SK-MEL-5 (cell line): ENCODE results near the gene TOPBP1. TPM values are rescaled to one million over a fixed set of nuclear protein-coding genes. Genes with fewer than 3 reads are reported as not detected.
"Not testable (repeated sequence)": the region's sequence is repeated elsewhere in the genome, so short reads cannot be mapped to it uniquely, and the experiment has no call there.

ENCODE experiments used
- DNase-seq: peaks from one replicate; pipeline ENCODE4 v3.0.0-alpha.2; 2016; ENCODE audit warnings: low read depth, low spot score
- in situ Hi-C: cut with HindIII; loops from 2 replicates; pipeline ENCODE4 v1.10.0; 2016; ENCODE audit warnings: low sequenced_read_pairs, high pct_unique_total_duplicates, low pct_unique_long_range_greater_than_20kb
- total RNA-seq: library from RNA; depleted of rRNA; stranded (reverse); fragments of >200 nt; shearing (Covaris generic); gene quantifications from 2 replicates; pipeline ENCODE4 v1.2.3, GENCODE V29; 2014

TOPBP1 gene
- total RNA-seq, 1 experiment from 2014 or later: 66.9 TPM

GRCh38 chr3:133676336-133677118 lies 14.8 kb upstream of the TOPBP1 start:
- in situ Hi-C loops: no loop called here

GRCh38 chr3:133675631-133676335 lies 14.0 kb upstream of the TOPBP1 start:
- DNase-seq: no peak
- in situ Hi-C loops: no loop called here

More at GRCh38 chr3:133676336-133677118, 14.8 kb upstream of the TOPBP1 start:
- no peak for DNase-seq

- in situ Hi-C loops: no loop called here
- no peak for DNase-seq
These were observed 12.7 kb upstream of the TOPBP1 start for GRCh38 chr3:133674290-133674919.

GRCh38 chr3:133673746-133674145 lies 12.0 kb upstream of the TOPBP1 start:
- in situ Hi-C loops: no loop called here
- DNase-seq: no peak

GRCh38 chr3:133672461-133672860 lies 10.7 kb upstream of the TOPBP1 start:
- in situ Hi-C loops: no loop called here
- DNase-seq: no peak

- DNase-seq: no peak
- in situ Hi-C loops: no loop called here
These were observed 8.8 kb upstream of the TOPBP1 start for GRCh38 chr3:133670525-133670995.

GRCh38 chr3:133669949-133670524 lies 8.3 kb upstream of the TOPBP1 start:
- in situ Hi-C loops: no loop called here
- DNase-seq: no peak

- no peak for DNase-seq
- in situ Hi-C loops: no loop called here
These were observed 5.4 kb upstream of the TOPBP1 start for GRCh38 chr3:133667118-133667517.

GRCh38 chr3:133665188-133665587 lies 3.4 kb upstream of the TOPBP1 start:
- DNase-seq, in situ Hi-C loops: not testable (repeated sequence)

- DNase-seq: peak; percentile 87
- in situ Hi-C loops: no loop called here
These were observed 2.0 kb upstream of the TOPBP1 start for GRCh38 chr3:133663569-133664313.

- DNase-seq: peak; percentile 54
- in situ Hi-C loops: no loop called here
These were observed 524 bp upstream of the TOPBP1 start for GRCh38 chr3:133662278-133662651.

- in situ Hi-C loops: no loop called here
- DNase-seq: no peak
These were observed 1.9 kb downstream of the TOPBP1 start for GRCh38 chr3:133659806-133660205.

GRCh38 chr3:133655731-133656515 lies 5.8 kb downstream of the TOPBP1 start:
- no peak for DNase-seq
- in situ Hi-C loops: no loop called here

- DNase-seq: no peak
- in situ Hi-C loops: no loop called here
These were observed 12.2 kb downstream of the TOPBP1 start for GRCh38 chr3:133649486-133650068.

GRCh38 chr3:133644768-133645167 lies 17.0 kb downstream of the TOPBP1 start:
- DNase-seq: peak; percentile 15
- in situ Hi-C loops: no loop called here

- in situ Hi-C loops: no loop called here
- DNase-seq: no peak
These were observed 18.1 kb downstream of the TOPBP1 start for GRCh38 chr3:133643611-133644010.
